Renal cortical epithelial cell (primary cell): Measurements from ENCODE around the gene HMGN4. TPM values are rescaled to one million over a fixed set of nuclear protein-coding genes. Genes with fewer than 3 reads are reported as not detected.

Source experiments
- DNase-seq: peaks from one replicate; pipeline ENCODE4 v3.0.0-alpha.2; 2011; ENCODE audit warnings: low read depth
- total RNA-seq: library from RNA; depleted of rRNA; stranded (reverse); fragments of >200 nt; gene quantifications from 2 replicates; pipeline ENCODE4 v1.2.3, GENCODE V29; 2014

The HMGN4 gene
- total RNA-seq, 1 donor from 2014 or later = 117 TPM

DNA sequence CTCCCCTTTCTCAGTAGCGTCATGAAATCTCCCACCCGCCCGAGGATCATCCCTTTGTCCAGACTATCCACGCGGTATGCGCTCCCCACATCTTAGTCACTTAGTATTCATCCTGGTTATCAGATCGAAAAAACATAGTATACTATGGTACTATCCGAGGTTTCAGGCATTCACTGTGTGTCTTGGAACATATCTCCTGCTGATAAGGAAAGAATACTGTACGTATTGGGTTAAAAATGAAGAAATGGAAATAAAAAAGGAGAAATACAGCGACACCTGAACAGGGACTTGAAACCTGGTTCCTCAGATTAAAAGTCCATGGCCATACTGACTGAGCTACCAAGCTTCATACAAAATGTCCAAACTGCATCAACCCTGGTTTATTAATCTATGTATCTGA, 14.0 kb downstream of the HMGN4 start:
- DNase-seq = no peak

DNA sequence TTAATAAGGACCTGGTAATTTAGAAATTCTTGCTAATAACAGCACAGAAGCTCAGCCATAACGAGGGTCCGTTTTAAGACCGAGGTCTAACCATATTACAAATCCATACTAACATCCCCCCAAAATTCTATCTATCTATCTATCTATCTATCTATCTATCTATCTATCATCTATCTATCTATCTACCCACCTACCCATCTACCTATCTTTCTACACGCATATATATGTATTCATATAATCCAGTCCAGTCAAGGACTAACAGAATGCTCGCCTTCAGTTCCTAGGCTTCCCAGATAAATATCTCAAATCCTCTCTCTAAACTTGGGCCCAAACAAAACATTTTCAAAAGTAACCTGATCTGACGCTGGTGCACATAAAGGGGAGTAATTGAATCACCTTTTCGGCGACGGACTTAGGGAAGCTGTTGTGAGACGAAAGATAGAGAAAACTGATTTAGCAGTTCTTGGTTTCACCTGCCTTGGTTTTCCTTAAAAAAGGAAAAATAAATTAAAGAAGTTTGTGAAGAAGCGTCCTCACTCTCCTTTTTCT, 14.5 kb downstream of the HMGN4 start:
- no peak for DNase-seq

DNA sequence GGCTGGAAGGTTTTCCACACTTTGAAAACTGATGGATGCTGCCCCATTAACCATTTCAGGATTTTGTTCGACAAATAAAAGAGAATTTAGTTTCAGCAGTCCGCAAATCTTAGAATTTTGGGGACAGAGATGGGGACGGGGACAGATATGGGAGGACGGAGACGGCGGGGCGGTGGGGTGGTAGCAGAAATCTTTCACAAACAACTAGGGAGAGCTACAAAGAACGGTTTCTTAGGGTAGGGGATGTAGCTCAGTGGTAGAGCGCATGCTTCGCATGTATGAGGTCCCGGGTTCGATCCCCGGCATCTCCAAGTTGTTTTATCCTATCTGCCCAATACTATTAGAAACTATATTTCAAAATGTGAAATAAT, 15.1 kb downstream of the HMGN4 start:
- DNase-seq = peak; percentile 57

DNA sequence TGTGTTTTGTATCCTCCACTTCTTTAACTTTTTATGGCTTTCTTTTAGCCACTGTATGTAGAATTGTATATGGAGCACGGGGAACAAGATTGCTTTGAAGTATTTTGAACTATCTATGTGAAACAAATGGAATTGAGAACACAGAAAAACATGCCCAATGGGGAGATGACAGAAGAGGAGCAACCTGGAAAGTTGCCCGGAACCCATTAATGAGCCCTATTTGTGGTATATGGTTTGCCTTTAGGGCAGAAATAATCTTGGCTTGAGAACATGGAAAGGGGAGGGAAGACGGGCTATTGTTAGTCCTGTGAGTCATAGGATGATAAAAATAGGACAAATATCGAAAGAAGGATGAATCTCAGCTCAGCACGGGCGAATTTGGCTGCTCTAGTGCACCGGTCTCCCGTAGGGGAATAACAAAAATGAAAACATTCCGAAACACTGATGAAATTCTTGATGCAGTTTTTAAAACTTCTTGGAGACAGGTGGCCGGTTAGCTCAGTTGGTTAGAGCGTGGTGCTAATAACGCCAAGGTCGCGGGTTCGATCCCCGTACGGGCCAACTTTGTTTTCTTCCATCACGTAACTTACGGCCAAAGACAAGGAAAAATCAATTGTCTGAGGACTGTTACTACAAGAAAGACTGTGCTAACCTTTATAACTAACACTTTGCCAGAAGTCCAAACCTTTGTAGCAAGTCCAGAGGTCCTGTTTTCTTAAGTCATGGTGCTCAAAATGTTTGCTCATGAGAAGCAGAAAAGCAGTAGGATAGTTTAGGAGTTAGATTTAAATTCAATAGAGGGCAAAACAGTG, 15.7 kb downstream of the HMGN4 start:
- DNase-seq = peak; percentile 85

DNA sequence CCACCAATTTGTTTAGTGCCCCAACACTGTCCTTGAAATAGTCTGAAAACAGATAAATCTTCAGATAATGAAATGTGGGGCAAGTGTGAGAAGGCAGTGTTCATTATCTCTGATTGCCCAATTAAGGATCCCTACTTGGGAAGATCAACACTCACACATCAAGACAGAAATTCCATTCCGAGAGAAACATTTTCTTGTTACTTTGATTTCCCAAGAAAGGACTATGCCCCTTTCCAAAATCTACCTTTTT, 16.2 kb downstream of the HMGN4 start:
- DNase-seq = no peak

DNA sequence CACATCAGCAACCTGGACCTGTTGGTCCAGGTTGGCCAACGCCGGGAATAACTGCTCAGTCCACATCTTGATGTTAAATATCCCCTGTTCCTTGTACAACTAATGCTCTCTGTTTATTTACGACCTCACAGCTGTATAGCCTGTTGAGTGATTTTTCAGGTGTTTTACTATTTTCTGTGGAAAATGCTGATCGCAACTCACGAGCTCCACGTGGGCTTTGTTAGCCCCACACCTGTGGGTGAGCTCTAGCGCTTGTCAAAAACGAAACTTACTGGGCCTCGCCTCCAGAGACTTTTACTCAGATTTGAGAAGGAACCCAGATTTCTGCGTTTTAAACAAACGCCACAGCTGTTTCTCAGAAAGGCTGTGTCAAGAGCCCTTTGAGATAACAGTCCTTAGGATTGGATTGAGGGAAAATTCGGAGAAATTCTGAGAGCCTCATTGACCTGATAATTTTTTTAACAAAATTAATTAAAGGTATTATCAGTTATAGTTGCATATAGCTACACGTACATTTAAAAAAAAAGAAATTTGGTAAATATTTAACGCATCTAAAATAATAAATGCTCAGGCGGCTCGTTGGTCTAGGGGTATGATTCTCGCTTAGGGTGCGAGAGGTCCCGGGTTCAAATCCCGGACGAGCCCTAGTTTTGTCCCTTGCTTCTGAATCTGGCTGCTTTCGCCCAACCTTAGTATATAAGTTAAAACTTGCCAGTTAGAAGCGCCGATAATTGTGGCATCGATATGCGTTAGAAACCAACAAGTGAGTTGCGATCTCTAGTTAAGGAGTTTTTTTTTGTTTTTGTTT, 16.7 kb downstream of the HMGN4 start:
- peak; percentile 40 for DNase-seq

DNA sequence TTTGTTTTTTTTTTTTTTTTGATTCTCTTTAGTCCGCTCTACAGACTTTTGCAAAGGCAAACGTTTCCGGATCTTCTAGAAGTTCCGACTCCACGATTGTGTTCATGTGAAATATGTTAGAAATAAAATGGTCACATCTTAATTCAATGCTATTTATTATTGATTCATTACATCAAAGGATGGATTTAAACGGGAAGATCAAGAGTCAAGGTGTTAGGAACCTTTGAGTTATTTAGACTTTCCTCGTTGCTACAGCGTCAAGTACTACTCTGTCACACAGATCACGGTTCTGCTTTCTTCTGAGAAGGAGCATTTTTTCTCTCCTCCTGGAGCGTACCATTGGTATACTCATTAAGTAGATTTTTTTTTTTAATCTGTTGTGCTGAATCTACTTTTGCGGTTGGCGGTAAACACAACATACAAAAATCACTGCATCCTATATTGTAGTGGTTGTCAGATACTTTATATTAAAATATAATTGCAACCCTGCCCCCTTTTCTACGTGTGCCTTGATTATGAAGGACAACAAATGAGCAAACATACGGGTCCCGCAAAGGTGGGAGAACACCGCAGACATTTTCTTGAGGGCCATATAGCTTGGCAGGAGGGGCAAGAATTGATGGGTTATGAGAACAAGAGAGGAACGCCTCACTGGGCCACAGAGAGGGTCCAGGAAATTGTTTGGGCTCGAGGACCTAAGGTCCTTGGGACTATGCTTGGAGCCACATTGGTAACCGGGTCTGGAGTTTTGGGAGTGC, 17.5 kb downstream of the HMGN4 start:
- DNase-seq = no peak

DNA sequence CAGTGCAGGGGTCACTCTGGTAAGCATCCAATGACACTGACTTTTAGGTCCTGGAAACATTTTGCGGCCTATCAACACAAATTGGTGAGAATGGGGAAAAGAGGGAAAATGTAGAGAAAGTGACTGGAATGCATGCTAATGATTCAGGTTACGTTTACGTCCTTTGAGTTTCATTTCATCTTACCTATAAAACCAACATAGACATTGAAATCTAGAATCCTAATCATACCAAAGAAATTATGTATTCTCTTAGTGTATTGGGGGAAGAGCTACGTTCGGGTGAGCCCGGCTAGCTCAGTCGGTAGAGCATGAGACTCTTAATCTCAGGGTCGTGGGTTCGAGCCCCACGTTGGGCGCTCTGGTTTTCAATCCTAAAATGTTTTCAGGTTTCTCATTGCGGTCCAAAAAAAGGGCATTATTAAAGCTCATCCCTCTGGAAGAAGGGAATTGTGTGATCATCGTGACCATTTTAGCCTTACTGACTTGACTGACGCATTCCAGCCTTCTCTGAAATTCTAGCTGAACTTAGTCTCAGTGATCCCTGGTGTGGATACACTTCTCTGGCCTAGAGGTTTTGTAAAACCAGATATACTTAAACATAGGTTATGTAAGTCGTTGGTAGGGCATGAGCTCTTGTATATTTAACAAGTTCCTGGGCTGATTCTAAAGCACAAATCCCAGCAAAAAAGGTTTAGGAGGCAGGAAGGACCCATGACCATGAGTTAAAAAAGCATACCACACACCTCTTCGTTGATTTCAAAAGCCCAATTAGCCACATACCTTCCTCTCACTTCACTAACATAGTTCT, 18.3 kb downstream of the HMGN4 start:
- DNase-seq = no peak

DNA sequence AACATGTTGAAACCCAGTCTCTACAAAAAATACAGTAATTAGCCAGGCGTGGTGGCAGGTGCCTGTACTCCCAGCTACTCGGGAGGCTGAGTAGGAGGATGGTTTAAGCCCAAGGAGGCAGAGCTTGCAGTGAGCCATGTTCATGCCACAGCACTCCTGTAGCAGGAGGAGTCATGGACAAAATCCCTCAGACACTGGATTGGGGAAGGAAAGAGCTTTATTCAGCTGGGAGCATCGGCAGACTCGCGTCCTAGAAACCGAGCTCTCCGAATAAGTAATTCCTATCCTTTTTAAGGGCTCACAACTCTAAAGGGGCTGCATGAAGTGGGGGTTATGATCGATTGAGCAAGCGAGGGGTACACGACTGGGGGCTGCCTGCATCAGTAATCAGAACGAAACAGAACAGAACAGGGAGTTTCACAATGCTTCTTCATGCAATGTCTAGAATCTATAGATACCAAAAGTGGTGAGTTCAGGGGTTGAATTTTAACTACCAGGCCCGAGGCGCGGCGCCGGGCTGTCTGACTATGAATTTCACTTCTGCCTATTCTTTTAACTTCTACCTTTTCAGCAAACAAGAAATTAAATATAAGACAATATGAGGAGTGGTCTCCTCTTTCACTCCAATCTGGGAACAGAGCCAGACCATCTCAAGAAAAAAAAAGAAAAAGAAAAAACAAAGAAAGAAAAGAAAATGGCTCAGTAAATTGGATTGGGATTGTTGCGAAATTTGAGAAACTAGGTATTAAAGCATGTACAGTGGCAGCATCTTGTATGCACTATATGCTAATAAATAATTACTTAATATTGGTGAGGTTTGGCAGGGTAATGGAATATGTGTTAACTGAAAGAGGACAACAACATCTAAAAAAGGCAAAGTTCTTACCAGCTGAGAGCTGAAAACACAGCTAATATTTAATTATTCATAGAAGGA, 23.6 kb downstream of the HMGN4 start:
- DNase-seq = no peak

DNA sequence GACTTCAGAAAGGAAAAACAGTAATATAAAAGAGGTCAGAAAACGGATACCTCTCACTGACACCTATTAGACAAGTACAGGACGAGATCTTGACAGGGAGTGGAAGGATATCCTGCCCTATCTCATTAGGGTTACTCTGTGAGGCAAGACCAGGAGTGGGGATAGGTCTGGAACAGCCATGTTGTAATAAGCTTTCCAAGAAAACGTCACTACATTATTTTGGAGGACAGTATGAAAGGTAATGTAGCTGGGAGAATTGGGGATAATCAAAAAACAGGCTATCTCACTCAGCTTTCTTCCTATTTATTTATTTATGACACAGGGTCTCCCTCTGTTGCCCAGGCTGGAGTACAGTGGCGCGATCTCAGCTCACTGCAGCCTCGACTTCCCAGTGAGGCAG, 25.3 kb downstream of the HMGN4 start:
- no peak for DNase-seq

DNA sequence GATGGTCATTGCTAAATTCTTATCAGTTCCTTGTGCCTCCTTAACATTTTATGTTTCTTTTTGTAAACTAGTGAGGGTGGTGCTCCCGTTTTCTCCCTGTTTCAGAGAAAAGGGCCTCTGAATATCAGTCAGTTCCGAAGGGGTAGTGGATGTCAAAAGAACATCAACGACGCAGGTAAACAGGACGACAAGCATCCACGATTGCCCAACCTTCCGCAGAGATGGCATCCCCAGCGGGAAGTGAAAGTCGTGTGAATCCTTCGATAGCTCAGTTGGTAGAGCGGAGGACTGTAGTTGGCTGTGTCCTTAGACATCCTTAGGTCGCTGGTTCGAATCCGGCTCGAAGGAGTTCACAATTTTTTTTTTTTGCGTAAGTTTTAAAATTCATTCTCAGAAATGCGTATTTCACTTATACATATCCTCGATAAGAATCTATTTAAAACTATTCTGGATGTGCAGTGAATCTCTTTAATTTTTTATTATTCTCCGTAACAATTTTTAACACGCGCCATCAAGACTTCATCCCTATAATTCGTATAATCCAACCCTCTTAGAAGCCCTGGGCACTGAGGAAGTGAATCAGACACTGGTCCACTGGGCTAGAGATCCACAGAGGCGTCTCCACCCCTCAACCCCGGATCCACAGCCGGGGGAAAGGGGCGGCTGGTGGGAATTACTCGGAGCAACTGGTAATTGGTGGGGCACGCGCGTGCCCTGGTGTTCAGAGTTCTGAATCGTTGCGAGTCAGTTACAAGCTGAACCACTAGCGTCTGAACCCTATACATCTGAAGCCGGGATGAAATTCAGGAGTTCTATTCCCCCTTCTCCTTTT, 30.7 kb downstream of the HMGN4 start:
- DNase-seq = peak; percentile 90

DNA sequence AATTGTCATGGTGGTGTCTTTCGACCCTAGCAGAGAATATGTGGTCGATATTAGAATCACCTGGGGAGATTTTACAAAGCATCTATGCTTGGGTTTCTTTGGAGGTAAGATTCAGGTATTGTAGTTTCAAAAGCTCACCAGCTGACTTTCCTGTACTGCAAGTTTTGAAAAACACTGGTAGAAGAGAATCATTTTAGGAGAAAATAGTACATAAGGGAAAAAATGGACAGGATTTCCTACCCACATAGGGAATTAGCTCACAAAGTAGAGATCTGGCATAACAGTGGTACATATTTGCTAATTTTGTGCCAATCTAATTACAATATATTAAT, 31.2 kb downstream of the HMGN4 start:
- no peak for DNase-seq

DNA sequence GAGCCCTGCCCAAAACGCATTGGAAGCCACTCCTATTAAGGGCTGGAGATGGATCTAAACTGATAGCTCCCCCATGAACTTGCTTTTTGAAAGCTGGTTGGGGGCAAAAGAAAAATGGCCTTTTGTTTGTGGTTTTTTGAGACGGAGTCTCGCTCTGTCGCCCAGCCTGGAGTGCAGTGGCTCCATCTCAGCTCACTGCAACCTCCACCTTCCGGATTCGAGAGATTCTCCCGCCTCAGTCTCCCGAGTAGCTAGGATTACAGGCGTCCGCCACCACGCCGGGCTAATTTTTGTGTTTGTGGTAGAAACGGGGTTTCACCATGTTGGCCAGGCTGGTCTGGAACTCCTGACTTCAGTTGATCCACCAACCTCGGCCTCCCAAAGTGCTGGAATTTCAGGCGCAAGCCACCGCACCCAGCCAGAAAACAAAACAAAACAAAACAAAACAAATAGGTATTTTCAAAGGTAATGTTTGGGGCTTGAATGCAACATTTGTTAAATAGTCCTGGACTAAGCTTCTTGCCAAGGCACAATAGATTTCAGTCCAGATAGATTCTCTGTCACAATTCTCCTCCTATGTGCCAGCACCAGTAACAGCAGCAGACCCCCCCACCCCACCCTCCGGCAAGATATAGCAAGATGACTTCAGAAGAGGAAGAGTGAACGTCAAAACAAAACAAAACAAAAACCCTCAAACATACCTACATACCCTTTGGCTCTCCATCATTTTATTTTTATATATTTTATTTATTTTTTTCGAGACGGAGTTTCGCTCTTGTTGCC, 32.1 kb downstream of the HMGN4 start:
- DNase-seq = no peak

DNA sequence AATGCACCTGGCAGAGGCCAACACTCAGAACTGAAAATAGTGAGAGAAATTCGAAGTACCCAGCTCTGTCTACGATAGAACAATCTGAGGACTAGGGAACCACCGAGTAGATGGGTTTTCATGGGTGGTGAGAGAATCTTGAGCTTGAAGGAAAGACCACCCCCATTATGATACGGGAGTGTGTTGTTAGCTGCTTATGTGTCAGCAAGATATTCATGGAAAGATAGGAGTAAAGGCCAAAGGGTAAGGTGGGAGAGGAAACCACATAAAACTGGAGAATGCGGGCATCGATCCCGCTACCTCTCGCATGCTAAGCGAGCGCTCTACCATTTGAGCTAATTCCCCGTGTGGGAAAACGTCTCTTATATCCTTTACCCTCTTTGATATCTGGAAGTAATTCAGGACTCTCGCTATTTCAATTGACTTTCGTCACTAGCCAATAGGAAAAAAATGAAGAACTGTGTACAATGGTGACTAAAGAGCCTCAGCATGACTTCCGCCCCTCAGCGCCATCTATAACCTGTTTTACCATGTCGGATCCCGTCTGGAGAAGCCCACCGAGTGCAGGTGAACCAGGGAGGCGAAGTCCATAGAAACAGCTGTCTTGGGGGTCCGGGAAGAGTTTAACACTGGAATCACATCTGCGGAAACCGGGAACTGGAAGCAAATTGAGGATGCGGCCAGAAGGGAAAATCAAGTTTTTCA, 33.6 kb downstream of the HMGN4 start:
- DNase-seq = peak; percentile 91

DNA sequence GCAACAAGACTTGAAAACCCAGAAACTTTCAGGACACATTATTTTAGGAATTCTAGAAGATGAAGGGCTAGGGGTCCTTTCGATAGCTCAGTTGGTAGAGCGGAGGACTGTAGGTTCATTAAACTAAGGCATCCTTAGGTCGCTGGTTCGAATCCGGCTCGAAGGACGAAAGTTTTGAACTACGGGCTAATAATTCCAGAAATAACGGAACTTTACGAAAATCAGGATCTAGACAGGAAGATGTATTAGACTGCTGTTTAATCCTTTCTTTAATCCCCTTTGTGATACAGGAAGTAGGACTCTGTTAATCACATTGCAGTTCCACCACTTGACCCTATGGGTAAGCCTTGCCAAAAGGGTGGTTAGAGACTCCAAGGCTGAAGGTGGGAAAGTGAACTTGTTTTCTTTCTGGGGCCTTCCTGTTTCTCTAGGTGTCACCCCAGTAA, 37.4 kb downstream of the HMGN4 start:
- no peak for DNase-seq

DNA sequence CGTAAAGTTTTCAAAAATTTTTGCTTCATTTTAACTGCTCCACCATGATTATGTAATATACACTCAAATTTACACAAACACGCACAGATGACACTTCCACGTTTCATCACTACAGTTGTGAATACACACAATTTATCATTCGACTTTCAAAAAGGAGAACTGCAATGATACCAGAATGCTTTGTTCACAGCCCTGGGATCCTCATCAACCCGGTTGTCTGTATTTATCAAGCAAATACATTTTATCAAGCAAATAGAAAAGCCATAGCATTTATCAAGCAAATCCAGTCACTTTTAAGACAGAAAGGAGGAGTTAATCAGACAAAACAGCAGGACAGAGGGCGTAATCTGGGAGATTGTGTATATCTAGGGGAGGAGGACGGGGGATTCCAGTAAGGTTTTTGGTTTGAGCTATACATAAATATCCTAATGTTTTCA, 38.3 kb downstream of the HMGN4 start:
- DNase-seq = no peak

DNA sequence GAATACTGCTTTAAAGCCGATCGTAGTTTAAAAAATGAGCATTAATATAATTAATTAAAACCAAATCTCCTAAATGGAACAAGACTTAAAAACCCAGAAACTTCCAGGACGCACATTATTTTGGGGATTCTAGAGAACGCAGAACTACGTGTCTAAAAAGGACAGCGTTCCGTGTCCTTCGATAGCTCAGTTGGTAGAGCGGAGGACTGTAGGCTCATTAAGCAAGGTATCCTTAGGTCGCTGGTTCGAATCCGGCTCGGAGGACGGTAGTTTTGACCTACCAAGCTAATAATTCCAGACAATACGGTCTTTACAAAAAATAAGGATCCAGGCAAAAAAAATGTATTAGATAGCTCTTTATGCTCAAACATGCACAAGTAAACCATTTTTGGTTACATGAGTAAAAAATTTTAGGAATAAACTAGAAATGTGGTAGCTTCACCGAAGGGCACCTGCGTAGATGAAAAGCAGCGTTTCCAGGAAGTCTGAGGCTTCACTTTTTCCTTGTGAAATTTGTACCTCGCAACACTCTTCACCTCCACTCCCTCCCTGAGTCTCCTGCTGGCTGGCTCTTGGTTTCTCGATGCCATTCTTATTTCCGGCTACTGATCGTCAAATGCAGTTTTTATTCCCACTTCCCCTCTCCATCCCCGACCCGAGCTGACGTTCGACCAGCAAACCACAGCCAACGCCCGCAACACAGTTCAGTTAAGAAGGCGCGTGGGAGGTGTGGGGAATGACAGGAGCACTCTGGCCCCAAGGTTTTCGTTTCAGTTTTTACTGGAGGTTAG, 39.0 kb downstream of the HMGN4 start:
- DNase-seq = peak; percentile 56
